Smooth muscle cell of bladder (primary cell): ENCODE measurements around the gene HTR1E. TPM values are rescaled to one million over a fixed set of nuclear protein-coding genes. Genes with fewer than 3 reads are reported as not detected.

Source experiments
- total RNA-seq: library from RNA; depleted of rRNA; stranded (reverse); fragments of >200 nt; gene quantifications from 2 replicates; pipeline ENCODE4 v1.2.3, GENCODE V29; 2014

Gene HTR1E
- not detected in 2 replicates for total RNA-seq

GRCh38 chr6:86937219-86938079 is at the start of gene HTR1E:
Gene HTR1E (plus strand): TSS chr6:86937528. CDS start chr6:87015335, 77,807 bp downstream.

Other genes starting within 250 kb of the HTR1E start
- gene CGA, start 157.6 kb downstream of the HTR1E start, total RNA-seq: 0.09 TPM in 1 of 2 replicates, not detected in the other
- gene ZNF292, start 218.0 kb downstream of the HTR1E start, total RNA-seq: 20.2 and 26.8 TPM in 2 replicates